WTC11 (cell line): ENCODE results near the gene OSBPL6.

Experiments used
- CTCF ChIP-seq: fragments of 200-600 bp; IDR thresholded peaks from 2 replicates; pipeline ENCODE4 v1.8.0; 2022; ENCODE audit warnings: antibody characterized with exemption
- ELF4 ChIP-seq: sonication (generic); formaldehyde crosslinking; IDR thresholded peaks from 2 replicates; pipeline ENCODE4 v1.8.1; 2022; ENCODE audit warnings: low read depth, mild to moderate bottlenecking, moderate library complexity, missing genetic modification reagents
- ETV6 ChIP-seq: sonication (generic); formaldehyde crosslinking; IDR thresholded peaks from 2 replicates; pipeline ENCODE4 v1.8.1; 2022; ENCODE audit warnings: mild to moderate bottlenecking, missing genetic modification reagents
- FOXP4 ChIP-seq: sonication (generic); formaldehyde crosslinking; IDR thresholded peaks from 2 replicates; pipeline ENCODE4 v1.8.0; 2022; ENCODE audit warnings: mild to moderate bottlenecking, missing genetic modification reagents
- GABPB1 ChIP-seq: sonication (generic); formaldehyde crosslinking; IDR thresholded peaks from 2 replicates; pipeline ENCODE4 v1.8.1; 2023; ENCODE audit warnings: mild to moderate bottlenecking, missing genetic modification reagents
- NFYB ChIP-seq: sonication (generic); formaldehyde crosslinking; conservative IDR thresholded peaks from 2 replicates; pipeline ENCODE4 v1.8.0; 2022; ENCODE audit warnings: low read depth, missing genetic modification reagents
- SOX15 ChIP-seq: fragments of 250-450 bp; sonication (Bioruptor Pico); IDR thresholded peaks from 2 replicates; pipeline ENCODE4 v1.9.0; 2021; ENCODE audit warnings: mild to moderate bottlenecking
- TCF7 ChIP-seq: sonication (generic); formaldehyde crosslinking; IDR thresholded peaks from 2 replicates; pipeline ENCODE4 v1.8.0; 2022; ENCODE audit warnings: mild to moderate bottlenecking, low read depth, missing genetic modification reagents, moderate library complexity

- TF ChIP-seq FOXP4 (CRISPR knock-in tag) = no peak
- no peak for TF ChIP-seq ELF4 (CRISPR knock-in tag)
- no peak for TF ChIP-seq CTCF
- TF ChIP-seq ETV6 = no peak
- TF ChIP-seq GABPB1 (CRISPR knock-in tag) = no peak
- no peak for TF ChIP-seq NFYB
- no peak for TF ChIP-seq TCF7 (CRISPR knock-in tag)
- no peak for TF ChIP-seq SOX15 (CRISPR knock-in tag)
Measured at GRCh38 chr2:178271094-178271493, 76.8 kb downstream of the OSBPL6 start.
